Caco-2 (cell line): ENCODE measurements around the gene DSG2. TPM values are rescaled to one million over a fixed set of nuclear protein-coding genes. Genes with fewer than 3 reads are reported as not detected.

Source experiments
- BruUV-seq: library from RNA; stranded (reverse); fragments of 400-500 nt; replicated peaks from 2 replicates; lab custom pipeline; 2021; lab: Mats Ljungman, UMichigan
- CTCF ChIA-PET: fragments of 300-600 bp; sonication (Branson Sonifier 250); formaldehyde crosslinking; loops from one replicate; lab custom pipeline; 2022; ENCODE audit warnings: antibody characterized with exemption; lab: Charles Lee
- POLR2A ChIA-PET: fragments of 300-600 bp; sonication (Branson Sonifier 250); formaldehyde crosslinking; loops from one replicate; lab custom pipeline; 2022; ENCODE audit warnings: antibody characterized with exemption; lab: Charles Lee
- DNase-seq, 2 experiments: peaks; one replicate each; pipeline versions ENCODE4 v3.0.0 to v3.0.0-alpha.2; 2020 to 2022
- H3K27me3 ChIP-seq: replicated peaks from 2 replicates; pipeline ENCODE4 v1.6.0; 2011; ENCODE audit warnings: low read length; ENCODE audit not compliant: control insufficient read depth, insufficient read depth
- H3K36me3 ChIP-seq: 2 replicates; pipeline ENCODE4 v1.5.1; 2011; ENCODE audit warnings: low read length; ENCODE audit not compliant: control insufficient read depth, insufficient read depth
- H3K4me1 ChIP-seq: fragments of 250-450 bp; sonication (Bioruptor Pico); 2 replicates; pipeline ENCODE4 v1.5.1; 2020; ENCODE audit warnings: mild to moderate bottlenecking
- H3K4me3 ChIP-seq: 2 replicates; pipeline ENCODE4 v1.5.1; 2011; ENCODE audit warnings: low read depth, mild to moderate bottlenecking, control low read depth, low read length
- H3K9me3 ChIP-seq: fragments of 250-450 bp; sonication (Bioruptor Pico); 2 replicates; pipeline ENCODE4 v1.5.1; 2020; ENCODE audit warnings: mild to moderate bottlenecking, moderate library complexity
- H3K27ac Mint-ChIP-seq: one replicate; pipeline ENCODE4 v1.8.0; 2022; ENCODE audit warnings: mixed read lengths; ENCODE audit not compliant: unreplicated experiment
- H3K27me3 Mint-ChIP-seq: one replicate; pipeline ENCODE4 v1.8.0; 2022; ENCODE audit warnings: mixed read lengths; ENCODE audit not compliant: insufficient read depth, unreplicated experiment
- H3K36me3 Mint-ChIP-seq: one replicate; pipeline ENCODE4 v1.8.0; 2022; ENCODE audit warnings: mild to moderate bottlenecking, mixed read lengths; ENCODE audit not compliant: insufficient read depth, unreplicated experiment
- H3K4me1 Mint-ChIP-seq: one replicate; pipeline ENCODE4 v1.8.0; 2022; ENCODE audit warnings: low read depth, mixed read lengths; ENCODE audit not compliant: unreplicated experiment
- H3K4me3 Mint-ChIP-seq: one replicate; pipeline ENCODE4 v1.8.0; 2022; ENCODE audit warnings: mild to moderate bottlenecking, moderate library complexity, mixed read lengths; ENCODE audit not compliant: unreplicated experiment
- H3K9me3 Mint-ChIP-seq: one replicate; pipeline ENCODE4 v1.8.0; 2022; ENCODE audit warnings: mixed read lengths; ENCODE audit not compliant: unreplicated experiment
- intact Hi-C: fragments of 100-400 bp; cut with micrococcal nuclease; formaldehyde crosslinking; loops from one replicate; pipeline ENCODE4 v1.10.0; 2022; ENCODE audit not compliant: unreplicated experiment
- total RNA-seq: library from RNA; stranded (reverse); gene quantifications from 2 replicates; pipeline ENCODE4 v1.2.3, GENCODE V29; 2022
- TF ChIP-seq, protein P1 (sequence below), 2 experiments: fragments of 200-600 bp in 1 of 2; IDR thresholded peaks; 1 replicate in 1 of 2; 2 replicates in 1 of 2; pipeline versions ENCODE4 v1.5.1 to v1.8.0; 2011 to 2022; ENCODE audit warnings: antibody characterized with exemption in 1 of 2, control low read depth in 1 of 2, inconsistent platforms in 1 of 2, low read depth in 1 of 2, low read length in 1 of 2, mild to moderate bottlenecking in 1 of 2, moderate library complexity in 1 of 2; ENCODE audit not compliant: insufficient read depth in 1 of 2, severe bottlenecking in 1 of 2, unreplicated experiment in 1 of 2

DSG2 gene
- total RNA-seq, 1 experiment from 2014 or later = 32.1 TPM

DNA sequence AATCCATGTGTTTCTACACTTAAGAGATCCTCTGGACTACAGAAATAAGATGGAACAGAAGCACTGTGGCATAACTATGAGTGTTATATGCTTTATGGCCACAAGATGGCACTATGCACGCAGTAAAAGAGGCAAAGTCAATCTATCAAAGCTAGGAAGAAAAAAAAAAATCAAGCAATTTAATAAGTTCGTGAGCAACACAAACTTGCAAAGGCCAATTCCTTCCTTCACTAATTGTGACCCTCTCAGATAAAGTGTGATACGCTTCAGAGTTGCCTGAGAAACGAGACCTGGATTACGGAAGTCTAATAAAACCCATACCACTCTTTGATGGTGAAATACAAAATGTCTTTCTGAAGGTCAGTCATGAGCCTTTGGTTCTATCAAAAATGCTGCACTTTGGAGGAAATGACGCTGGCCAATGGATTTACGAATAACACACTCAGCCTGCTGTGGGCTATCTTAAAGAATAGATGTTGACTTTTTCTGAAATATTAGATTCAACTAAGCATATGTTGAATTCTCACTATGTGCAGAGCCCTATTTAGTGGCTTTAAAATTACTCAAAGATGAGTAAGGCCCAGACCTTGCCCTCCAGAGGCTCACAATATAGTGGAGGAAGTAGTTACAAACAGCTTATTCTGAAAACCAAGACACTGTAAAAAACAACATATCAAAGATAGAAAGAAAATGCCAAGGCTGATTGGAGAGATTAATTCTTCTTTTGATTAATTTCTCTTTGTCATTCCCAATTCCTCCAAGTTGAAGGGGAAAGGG lies 58.2 kb downstream of the DSG2 start:
- H3K4me1 Mint-ChIP-seq = peaks cover 12% of the 10 kb centered on the region
- no peak overlapping the region for H3K27ac Mint-ChIP-seq
- Histone ChIP-seq H3K4me3 (no peak overlapping the region), H3K27me3 (no peaks in the 10 kb centered on the region), H3K4me1 (peaks cover 9% of the 10 kb centered on the region; the same call in 1 of the 2 replicates), H3K9me3 (no peaks in the 10 kb centered on the region), H3K36me3 (no peaks in the 10 kb centered on the region)
- ChIA-PET CTCF (interaction anchor here (0.6 to 1.6 kb wide), 6 partner anchors 31 to 264 kb away, joined by 3 to 4 read pairs (median 3); no protein-coding TSS in a partner anchor), POLR2A (no interaction called here)
- no peaks in the 10 kb centered on the region for H3K9me3 Mint-ChIP-seq
- intact Hi-C loops = loop anchor here (1.0 to 10.0 kb wide), 10 partner anchors 30 to 581 kb away; partner anchors contain the start of gene B4GALT6
- peak overlapping the region; percentile 54 for H3K4me3 Mint-ChIP-seq
- no peaks in the 10 kb centered on the region for H3K27me3 Mint-ChIP-seq
- TF ChIP-seq, protein P1, sequence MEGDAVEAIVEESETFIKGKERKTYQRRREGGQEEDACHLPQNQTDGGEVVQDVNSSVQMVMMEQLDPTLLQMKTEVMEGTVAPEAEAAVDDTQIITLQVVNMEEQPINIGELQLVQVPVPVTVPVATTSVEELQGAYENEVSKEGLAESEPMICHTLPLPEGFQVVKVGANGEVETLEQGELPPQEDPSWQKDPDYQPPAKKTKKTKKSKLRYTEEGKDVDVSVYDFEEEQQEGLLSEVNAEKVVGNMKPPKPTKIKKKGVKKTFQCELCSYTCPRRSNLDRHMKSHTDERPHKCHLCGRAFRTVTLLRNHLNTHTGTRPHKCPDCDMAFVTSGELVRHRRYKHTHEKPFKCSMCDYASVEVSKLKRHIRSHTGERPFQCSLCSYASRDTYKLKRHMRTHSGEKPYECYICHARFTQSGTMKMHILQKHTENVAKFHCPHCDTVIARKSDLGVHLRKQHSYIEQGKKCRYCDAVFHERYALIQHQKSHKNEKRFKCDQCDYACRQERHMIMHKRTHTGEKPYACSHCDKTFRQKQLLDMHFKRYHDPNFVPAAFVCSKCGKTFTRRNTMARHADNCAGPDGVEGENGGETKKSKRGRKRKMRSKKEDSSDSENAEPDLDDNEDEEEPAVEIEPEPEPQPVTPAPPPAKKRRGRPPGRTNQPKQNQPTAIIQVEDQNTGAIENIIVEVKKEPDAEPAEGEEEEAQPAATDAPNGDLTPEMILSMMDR (IDR thresholded peaks at IDR 0.05; ENCODE audit: insufficient read depth in 1 of 2, low read depth in 1 of 2, low read length in 1 of 2, severe bottlenecking in 1 of 2, unreplicated experiment in 1 of 2) = peak; percentile 34 to 60
- no peaks in the 10 kb centered on the region for H3K36me3 Mint-ChIP-seq
- BruUV-seq = no TSS peak
- DNase-seq = peak in 1 of 2 experiments; percentile 48

DNA sequence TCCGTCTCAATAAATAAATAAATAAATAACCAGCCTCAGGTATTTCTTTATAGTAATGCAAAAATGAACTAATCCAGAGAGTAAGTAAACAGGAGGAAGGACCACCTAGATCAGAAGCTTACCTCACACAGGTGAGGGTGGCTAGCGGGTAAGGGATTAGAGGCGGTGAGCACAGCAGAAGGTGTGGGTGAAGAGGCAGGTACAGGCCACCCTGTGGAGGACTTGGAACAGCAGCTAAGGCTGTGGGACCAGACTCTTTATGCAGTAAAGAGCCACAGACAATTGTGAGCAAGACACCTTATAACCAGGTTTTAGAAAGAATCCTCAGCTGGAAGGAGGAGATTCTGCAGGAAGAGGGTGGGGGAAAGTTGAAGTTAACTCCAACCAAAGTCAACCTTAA lies 59.5 kb downstream of the DSG2 start:
- Mint-ChIP-seq H3K36me3 (no peaks in the 10 kb centered on the region), H3K4me3 (no peak overlapping the region), H3K27me3 (no peaks in the 10 kb centered on the region), H3K9me3 (no peaks in the 10 kb centered on the region), H3K27ac (no peak overlapping the region), H3K4me1 (peaks cover 6% of the 10 kb centered on the region)
- Histone ChIP-seq H3K27me3 (no peaks in the 10 kb centered on the region), H3K9me3 (no peaks in the 10 kb centered on the region), H3K4me1 (peaks cover 9% of the 10 kb centered on the region; the same call in 1 of the 2 replicates), H3K4me3 (no peak overlapping the region), H3K36me3 (no peaks in the 10 kb centered on the region)
- intact Hi-C loops = loop anchor here (2.0 to 10.0 kb wide), 6 partner anchors 55 to 583 kb away; no protein-coding TSS in a partner anchor
- BruUV-seq = no TSS peak
- TF ChIP-seq, protein P1 (IDR thresholded peaks at IDR 0.05; ENCODE audit: insufficient read depth in 1 of 2, low read depth in 1 of 2, low read length in 1 of 2, severe bottlenecking in 1 of 2, unreplicated experiment in 1 of 2) = no peak
- ChIA-PET POLR2A (no interaction called here), CTCF (interaction anchor here (0.6 to 1.6 kb wide), 2 partner anchors 30 to 113 kb away, joined by 3 to 5 read pairs; no protein-coding TSS in a partner anchor)
- peak in 1 of 2 experiments; percentile 2 for DNase-seq

DNA sequence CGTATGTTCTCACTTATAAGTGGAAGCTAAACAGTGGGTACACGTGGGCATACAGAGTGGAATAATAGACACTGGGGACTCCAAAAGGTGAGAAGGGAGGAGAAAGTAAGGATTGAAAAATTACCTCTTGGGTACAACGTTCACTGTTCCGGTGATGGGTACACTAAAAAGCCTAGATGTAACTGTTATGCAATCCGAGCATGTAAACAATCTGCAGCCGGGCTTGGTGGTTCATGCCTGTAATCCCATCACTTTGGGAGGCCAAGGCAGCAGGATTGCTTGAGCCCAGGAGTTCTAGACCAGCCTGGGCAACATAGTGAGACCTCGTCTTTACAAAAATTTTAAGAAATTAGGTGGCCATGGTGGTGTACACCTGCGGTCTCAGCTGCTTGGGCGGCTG lies 60.6 kb downstream of the DSG2 start:
- intact Hi-C loops = loop anchor here (5.0 to 10.0 kb wide), 5 partner anchors 54 to 584 kb away; no protein-coding TSS in a partner anchor
- H3K4me3 Mint-ChIP-seq = no peak overlapping the region
- ChIA-PET CTCF (no interaction called here), POLR2A (no interaction called here)
- BruUV-seq = no TSS peak
- TF ChIP-seq, protein P1 (IDR thresholded peaks at IDR 0.05; ENCODE audit: insufficient read depth in 1 of 2, low read depth in 1 of 2, low read length in 1 of 2, severe bottlenecking in 1 of 2, unreplicated experiment in 1 of 2) = no peak
- no peaks in the 10 kb centered on the region for H3K27me3 Mint-ChIP-seq
- Histone ChIP-seq H3K36me3 (no peaks in the 10 kb centered on the region), H3K4me1 (peaks cover 9% of the 10 kb centered on the region; the same call in 1 of the 2 replicates), H3K9me3 (no peaks in the 10 kb centered on the region), H3K4me3 (no peak overlapping the region), H3K27me3 (no peaks in the 10 kb centered on the region)
- H3K4me1 Mint-ChIP-seq = peaks cover 6% of the 10 kb centered on the region
- DNase-seq = no peak
- no peaks in the 10 kb centered on the region for H3K9me3 Mint-ChIP-seq
- H3K36me3 Mint-ChIP-seq = no peaks in the 10 kb centered on the region
- H3K27ac Mint-ChIP-seq = no peak overlapping the region
